GM23248 (cell line): ENCODE results near the gene PHOSPHO1.

Experiments used
- EZH2 ChIP-seq: fragments of 200-600 bp; sonication (generic); IDR thresholded peaks from 2 replicates; pipeline ENCODE4 v1.6.1; 2018; ENCODE audit warnings: antibody characterized with exemption, mild to moderate bottlenecking; ENCODE audit not compliant: insufficient read depth, poor library complexity, severe bottlenecking
- EZH2phosphoT487 ChIP-seq: fragments of 200-600 bp; sonication (generic); IDR thresholded peaks from 2 replicates; pipeline ENCODE4 v1.6.1; 2018; ENCODE audit warnings: antibody characterized with exemption, moderate library complexity, mild to moderate bottlenecking, low read depth; ENCODE audit not compliant: insufficient read depth

- TF ChIP-seq EZH2phosphoT487 (no peak), EZH2 (no peak)
Observed at GRCh38 chr17:49249890-49250522, 19.4 kb upstream of the PHOSPHO1 start.
